ENCODE data around the gene OPTC.

- TF ChIP-seq POLR2AphosphoS5 (IDR thresholded peaks at IDR 0.05; ENCODE audit: borderline replicate concordance, low read depth, low read length) (no peak), EZH2 (IDR thresholded peaks at IDR 0.05) (no peak), FOXP2 (optimal IDR thresholded peaks at IDR 0.05; ENCODE audit: control extremely low read depth, extremely low read length, insufficient read depth) (no peak)
Measured at GRCh38 chr1:203531063-203531462, 37.1 kb downstream of the OPTC start.

All from SK-N-MC (cell line).